Kidney epithelial cell (primary cell): ENCODE results near the gene GLYATL3. TPM values are rescaled to one million over a fixed set of nuclear protein-coding genes. Genes with fewer than 3 reads are reported as not detected.

Experiments
- DNase-seq: peaks from one replicate; pipeline ENCODE4 v3.0.0-alpha.2; 2010; ENCODE audit warnings: low read depth
- H3K27me3 ChIP-seq: 2 replicates; pipeline ENCODE4 v1.6.0; 2011; ENCODE audit warnings: low read length; ENCODE audit not compliant: control insufficient read depth, insufficient read depth
- H3K36me3 ChIP-seq: 2 replicates; pipeline ENCODE4 v1.5.1; 2011; ENCODE audit warnings: low read length; ENCODE audit not compliant: control insufficient read depth, insufficient read depth
- H3K4me3 ChIP-seq: 2 replicates; pipeline ENCODE4 v1.5.1; 2011; ENCODE audit warnings: low read depth, mild to moderate bottlenecking, control low read depth, low read length
- total RNA-seq: library from RNA; depleted of rRNA; stranded (reverse); fragments of >200 nt; gene quantifications from 2 replicates; pipeline ENCODE4 v1.2.3, GENCODE V29; 2015
- TF ChIP-seq, protein P1 (sequence below): IDR thresholded peaks from 2 replicates; pipeline ENCODE4 v1.5.1; 2011; ENCODE audit warnings: mild to moderate bottlenecking, moderate library complexity, low read length, control low read depth, inconsistent platforms; ENCODE audit not compliant: insufficient read depth, poor library complexity, severe bottlenecking

Gene GLYATL3
- total RNA-seq, 1 donor from 2014 or later: not detected

GRCh38 chr6:49516147-49516505, 16.4 kb downstream of the GLYATL3 start:
- TF ChIP-seq, protein P1, sequence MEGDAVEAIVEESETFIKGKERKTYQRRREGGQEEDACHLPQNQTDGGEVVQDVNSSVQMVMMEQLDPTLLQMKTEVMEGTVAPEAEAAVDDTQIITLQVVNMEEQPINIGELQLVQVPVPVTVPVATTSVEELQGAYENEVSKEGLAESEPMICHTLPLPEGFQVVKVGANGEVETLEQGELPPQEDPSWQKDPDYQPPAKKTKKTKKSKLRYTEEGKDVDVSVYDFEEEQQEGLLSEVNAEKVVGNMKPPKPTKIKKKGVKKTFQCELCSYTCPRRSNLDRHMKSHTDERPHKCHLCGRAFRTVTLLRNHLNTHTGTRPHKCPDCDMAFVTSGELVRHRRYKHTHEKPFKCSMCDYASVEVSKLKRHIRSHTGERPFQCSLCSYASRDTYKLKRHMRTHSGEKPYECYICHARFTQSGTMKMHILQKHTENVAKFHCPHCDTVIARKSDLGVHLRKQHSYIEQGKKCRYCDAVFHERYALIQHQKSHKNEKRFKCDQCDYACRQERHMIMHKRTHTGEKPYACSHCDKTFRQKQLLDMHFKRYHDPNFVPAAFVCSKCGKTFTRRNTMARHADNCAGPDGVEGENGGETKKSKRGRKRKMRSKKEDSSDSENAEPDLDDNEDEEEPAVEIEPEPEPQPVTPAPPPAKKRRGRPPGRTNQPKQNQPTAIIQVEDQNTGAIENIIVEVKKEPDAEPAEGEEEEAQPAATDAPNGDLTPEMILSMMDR: no peak

GRCh38 chr6:49517919-49518318, 18.2 kb downstream of the GLYATL3 start:
- H3K27me3 ChIP-seq: no peaks in the 10 kb centered on the region
- H3K4me3 ChIP-seq: no peak overlapping the region
- TF ChIP-seq, protein P1: no peak
- DNase-seq: no peak
- no peaks in the 10 kb centered on the region for H3K36me3 ChIP-seq

More at GRCh38 chr6:49516147-49516505, 16.4 kb downstream of the GLYATL3 start:
- H3K27me3 ChIP-seq: no peaks in the 10 kb centered on the region
- H3K36me3 ChIP-seq: no peaks in the 10 kb centered on the region
- H3K4me3 ChIP-seq: no peak overlapping the region
- DNase-seq: no peak

- TF ChIP-seq, protein P1: no peak
Observed at GRCh38 chr6:49519660-49520059, 19.9 kb downstream of the GLYATL3 start.

DNA sequence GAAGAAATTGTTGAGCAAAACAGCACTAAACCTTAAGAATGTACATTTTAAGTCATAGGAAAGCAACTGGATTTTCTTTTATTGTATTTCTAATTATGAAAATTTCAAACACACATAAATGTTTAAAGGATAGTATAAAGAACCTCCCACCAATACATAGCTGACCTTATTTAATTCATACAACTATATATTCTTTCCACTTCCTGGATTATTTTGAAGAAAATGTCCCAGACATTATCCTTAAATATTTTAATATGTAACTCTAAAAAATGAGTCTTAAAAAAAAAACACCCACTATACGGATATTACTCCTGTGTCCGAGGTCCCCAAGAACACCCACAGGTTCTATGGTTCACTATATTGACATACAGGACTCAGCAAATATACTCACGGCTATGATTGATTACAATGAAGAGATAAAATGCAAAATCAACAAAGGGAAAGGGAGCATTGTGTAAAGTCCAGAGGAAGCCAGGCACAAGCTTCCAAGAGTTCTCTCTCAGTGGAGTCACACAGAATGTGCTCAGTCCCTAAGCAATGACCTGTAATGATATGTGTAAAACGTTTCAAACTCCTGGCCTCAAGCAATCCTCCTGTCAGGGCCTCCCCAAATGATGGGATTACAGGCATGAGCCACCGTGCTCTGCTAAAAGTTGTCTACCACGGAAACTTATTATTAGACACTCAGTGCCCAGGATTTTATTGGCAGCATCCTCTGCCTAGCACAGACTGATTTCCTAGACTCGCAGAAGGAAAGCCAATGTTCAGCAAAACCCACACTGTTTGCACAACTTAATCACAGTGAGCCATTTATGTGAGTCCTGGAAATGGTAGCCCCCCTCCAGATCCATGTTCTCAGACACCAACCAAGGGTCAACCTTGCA, 23.2 kb downstream of the GLYATL3 start:
- H3K36me3 ChIP-seq: no peaks in the 10 kb centered on the region
- DNase-seq: no peak
- TF ChIP-seq, protein P1: no peak
- no peaks in the 10 kb centered on the region for H3K27me3 ChIP-seq
- no peak overlapping the region for H3K4me3 ChIP-seq

More at GRCh38 chr6:49519660-49520059, 19.9 kb downstream of the GLYATL3 start:
- no peak overlapping the region for H3K4me3 ChIP-seq
- H3K27me3 ChIP-seq: no peaks in the 10 kb centered on the region
- H3K36me3 ChIP-seq: no peaks in the 10 kb centered on the region
- DNase-seq: no peak

DNA sequence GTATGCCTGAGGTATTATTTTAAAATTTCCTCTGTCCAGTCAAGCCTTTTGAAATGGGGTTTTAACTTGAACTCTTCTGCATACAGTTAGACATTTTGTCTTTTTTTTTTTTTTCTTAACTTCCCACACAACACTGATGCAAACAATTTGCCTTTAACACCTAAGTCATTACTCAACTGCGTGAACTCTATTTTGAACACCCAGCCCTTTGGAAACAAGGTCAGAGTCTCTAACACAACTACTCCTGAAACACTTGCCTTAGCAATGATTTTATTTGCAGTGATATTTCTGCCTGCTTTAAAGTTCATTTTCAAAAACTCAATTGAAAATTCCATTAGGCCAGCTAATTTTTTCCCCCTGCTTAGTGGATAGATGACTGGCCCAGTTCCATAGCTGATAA, 24.2 kb downstream of the GLYATL3 start:
- no peaks in the 10 kb centered on the region for H3K36me3 ChIP-seq
- DNase-seq: no peak
- TF ChIP-seq, protein P1: no peak
- H3K27me3 ChIP-seq: no peaks in the 10 kb centered on the region
- H3K4me3 ChIP-seq: no peak overlapping the region
